GM21723 (cell line): ENCODE results near the gene OPALIN.
"Not testable (repeated sequence)": the region's sequence is repeated elsewhere in the genome, so short reads cannot be mapped to it uniquely, and the experiment has no call there.

Experiments used
- ATAC-seq: cut with Tn5 transposase; IDR thresholded peaks from one replicate; pipeline ENCODE4 v1.9.1; 2021; ENCODE audit warnings: mild to moderate bottlenecking, moderate library complexity; ENCODE audit not compliant: unreplicated experiment

The OPALIN gene

GRCh38 chr10:96339383-96339782 lies 19.4 kb downstream of the OPALIN start:
- ATAC-seq: no peak

GRCh38 chr10:96338279-96338925 lies 20.4 kb downstream of the OPALIN start:
- ATAC-seq: no peak

- no peak for ATAC-seq
Measured at GRCh38 chr10:96337106-96337505, 21.7 kb downstream of the OPALIN start.

GRCh38 chr10:96334616-96335526 lies 23.9 kb downstream of the OPALIN start:
- no peak for ATAC-seq

GRCh38 chr10:96333101-96333500 lies 25.7 kb downstream of the OPALIN start:
- no peak for ATAC-seq

- ATAC-seq: no peak
Measured at GRCh38 chr10:96327462-96327861, 31.3 kb downstream of the OPALIN start.

GRCh38 chr10:96325719-96326373 lies 33.0 kb downstream of the OPALIN start:
- ATAC-seq: peak; percentile 95

- no peak for ATAC-seq
Measured at GRCh38 chr10:96324447-96324846, 34.4 kb downstream of the OPALIN start.

- no peak for ATAC-seq
Measured at GRCh38 chr10:96322275-96322674, 36.5 kb downstream of the OPALIN start.

GRCh38 chr10:96321822-96322221 lies 37.0 kb downstream of the OPALIN start:
- ATAC-seq: no peak

GRCh38 chr10:96319754-96320474 lies 38.9 kb downstream of the OPALIN start:
- ATAC-seq: no peak

- no peak for ATAC-seq
Measured at GRCh38 chr10:96317067-96317833, 41.6 kb downstream of the OPALIN start.

GRCh38 chr10:96313344-96313743 lies 45.5 kb downstream of the OPALIN start:
- no peak for ATAC-seq

GRCh38 chr10:96311180-96311715 lies 47.6 kb downstream of the OPALIN start:
- no peak for ATAC-seq

- no peak for ATAC-seq
Measured at GRCh38 chr10:96310321-96310669, 48.5 kb downstream of the OPALIN start.

- ATAC-seq: no peak
Measured at GRCh38 chr10:96309628-96310320, 49.0 kb downstream of the OPALIN start.

- not testable (repeated sequence) for ATAC-seq
Measured at GRCh38 chr10:96308854-96309253, 49.9 kb downstream of the OPALIN start.

GRCh38 chr10:96306516-96306915 lies 52.3 kb downstream of the OPALIN start:
- ATAC-seq: no peak

GRCh38 chr10:96305019-96305418 lies 53.8 kb downstream of the OPALIN start:
- no peak for ATAC-seq
